Femur (tissue), 1 donor: ENCODE measurements around the gene SORCS2.
A peak's percentile ranks its signal among the peaks of the same experiment; 100 is the strongest.

Source experiments
- DNase-seq: peaks from one replicate; pipeline ENCODE4 v3.0.0-alpha.2; 2017

SORCS2 gene

GRCh38 chr4:7160951-7161440 is 31.3 kb upstream of the SORCS2 start:
- DNase-seq: peak; percentile 17

DNA sequence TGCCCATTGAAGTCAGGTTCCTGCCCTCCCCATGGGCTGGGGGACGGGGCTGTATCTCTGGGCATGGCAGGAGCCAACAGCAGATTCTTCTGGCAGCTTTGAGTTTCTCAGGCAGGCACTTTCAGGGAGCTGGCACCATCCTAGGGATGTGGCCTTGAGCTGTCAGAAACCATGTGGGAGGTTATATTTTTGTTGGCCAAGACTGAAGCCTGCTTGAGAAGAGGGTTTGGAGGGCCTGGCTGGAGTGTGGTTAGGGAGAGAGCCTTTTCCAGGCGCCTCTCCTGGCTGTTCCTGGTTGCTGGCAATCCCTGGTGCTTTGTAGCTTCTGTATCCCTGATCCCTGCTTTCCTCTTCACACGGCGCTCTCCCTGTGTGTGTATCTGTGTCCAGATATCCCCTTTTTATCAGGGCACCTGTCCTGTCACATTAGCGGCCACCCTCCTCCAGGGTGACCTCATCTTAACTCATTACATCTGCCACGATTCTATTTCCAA is 30.6 kb upstream of the SORCS2 start:
- peak; percentile 68 for DNase-seq

DNA sequence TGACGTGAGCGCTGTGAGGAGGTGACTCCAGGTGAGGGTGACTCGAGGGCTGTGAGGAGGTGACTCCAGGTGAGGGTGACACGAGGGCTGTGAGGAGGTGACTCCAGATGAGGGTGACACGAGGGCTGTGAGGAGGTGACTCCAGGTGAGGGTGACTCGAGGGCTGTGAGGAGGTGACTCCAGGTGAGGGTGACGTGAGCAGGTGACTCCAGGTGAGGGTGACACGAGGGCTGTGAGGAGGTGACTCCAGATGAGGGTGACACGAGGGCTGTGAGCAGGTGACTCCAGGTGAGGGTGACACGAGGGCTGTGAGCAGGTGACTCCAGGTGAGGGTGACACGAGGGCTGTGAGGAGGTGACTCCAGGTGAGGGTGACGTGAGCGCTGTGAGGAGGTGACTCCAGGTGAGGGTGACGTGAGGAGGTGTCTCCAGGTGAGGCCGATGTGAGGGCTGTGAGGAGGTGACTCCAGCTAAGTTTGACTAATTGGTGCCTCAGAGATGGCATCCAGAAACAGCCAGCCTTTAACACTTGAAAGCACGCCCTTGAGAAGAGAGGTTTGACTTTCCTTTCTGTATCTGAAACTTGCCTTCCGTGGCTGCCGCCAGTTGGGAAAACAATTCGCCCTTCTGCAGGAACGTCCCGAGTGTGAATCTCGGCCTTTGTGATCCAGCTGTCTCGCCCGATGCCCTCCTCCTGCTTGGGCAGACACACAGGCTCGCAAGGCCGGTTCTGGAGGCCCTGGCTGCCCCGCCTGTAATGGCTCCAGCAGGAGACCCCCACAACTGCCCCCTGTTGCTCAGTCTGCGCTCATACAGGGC is 27.1 kb upstream of the SORCS2 start:
- peak; percentile 17 for DNase-seq

DNA sequence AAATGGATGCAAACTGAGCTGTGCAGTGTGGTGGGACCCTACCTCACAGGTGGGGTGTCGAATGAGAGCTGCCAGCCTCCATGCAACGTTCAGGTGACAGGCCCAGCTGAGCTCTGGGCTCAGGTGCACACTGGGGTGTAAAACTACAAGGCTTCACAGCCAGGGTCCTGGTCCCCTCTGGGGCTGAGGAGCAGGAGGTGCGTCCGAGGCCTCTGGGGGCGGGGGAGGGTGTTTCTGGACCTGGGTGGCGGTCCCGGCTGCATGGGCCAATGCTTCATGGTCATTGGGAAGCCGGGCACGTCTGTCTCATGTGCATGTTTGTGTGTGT is 26.5 kb upstream of the SORCS2 start:
- DNase-seq: no peak

DNA sequence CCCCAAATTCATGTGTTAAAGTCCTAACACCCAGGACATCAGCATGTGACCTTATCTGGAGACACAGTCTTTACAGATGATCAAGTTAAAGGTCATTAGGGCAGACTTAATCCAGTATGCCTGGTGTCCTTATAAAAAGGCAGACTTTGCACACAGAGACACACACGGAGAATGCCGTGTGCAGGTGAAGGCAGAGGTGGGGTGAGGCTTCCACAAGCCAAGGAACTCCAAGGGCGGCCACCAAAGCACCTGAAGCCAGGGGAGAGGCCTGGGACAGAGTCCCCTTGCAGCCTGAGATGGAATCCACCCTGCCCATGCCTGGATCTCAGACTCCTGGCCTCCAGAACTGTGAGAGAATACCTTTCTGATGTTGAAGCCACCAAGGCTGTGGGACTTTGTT is 26.1 kb upstream of the SORCS2 start:
- no peak for DNase-seq

DNA sequence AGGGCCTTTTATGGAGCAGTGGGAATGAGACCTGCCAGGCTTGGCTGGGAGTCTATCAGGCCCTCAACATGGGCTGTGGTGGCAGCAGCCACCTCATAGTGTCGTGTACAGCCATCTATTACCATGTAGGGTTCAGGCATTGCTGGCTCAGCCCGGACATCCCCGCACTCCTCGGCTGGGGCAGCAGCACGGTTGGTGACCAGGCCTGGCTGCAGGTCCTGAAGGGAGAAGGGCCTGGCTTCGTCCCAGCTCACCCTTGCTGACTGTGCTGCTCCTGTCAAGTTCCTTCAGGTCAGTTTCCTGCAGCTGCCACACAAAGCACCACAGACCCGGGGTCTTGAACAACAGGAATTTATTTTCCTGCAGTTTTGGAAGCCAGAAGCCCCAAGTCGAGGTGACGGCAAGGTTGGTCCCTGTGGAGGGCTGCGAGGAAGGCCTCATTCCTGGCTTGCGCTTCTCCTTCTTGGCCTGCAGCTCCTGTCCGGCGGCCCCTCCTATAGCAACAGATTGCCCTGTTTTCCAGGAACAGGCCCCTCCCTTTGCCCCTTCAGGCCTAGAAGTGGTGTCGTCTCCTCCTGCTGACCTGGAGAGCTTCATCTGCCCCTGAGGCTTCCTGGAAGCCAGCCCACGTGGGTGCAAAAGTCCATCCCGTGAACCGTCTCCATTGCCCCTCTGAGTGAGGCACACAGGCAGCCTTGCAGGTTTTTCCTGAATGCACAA is 25.2 kb upstream of the SORCS2 start:
- peak; percentile 19 for DNase-seq

GRCh38 chr4:7167706-7168105 is 24.6 kb upstream of the SORCS2 start:
- DNase-seq: peak; percentile 11

DNA sequence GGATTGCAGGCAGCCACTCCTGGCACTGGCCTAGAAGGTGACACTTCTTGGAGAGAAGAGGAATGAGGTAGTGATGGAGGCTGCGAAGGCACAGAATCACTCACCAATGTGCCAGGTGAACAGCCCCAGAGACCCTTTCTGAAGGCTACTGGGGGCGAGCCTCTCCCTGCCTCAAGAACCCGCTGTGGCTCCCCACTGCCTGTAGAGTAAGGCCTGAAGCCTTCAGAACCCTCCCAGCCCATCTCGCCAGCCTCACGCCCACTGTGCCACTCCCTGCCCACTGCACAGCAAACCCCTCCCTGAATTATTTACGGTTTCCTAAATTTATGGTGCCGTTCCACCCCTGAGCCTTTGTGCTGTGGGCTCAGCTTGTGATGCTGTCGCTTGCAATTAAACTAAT is 24.2 kb upstream of the SORCS2 start:
- DNase-seq: no peak

- no peak for DNase-seq
Measured at GRCh38 chr4:7169134-7169533, 23.2 kb upstream of the SORCS2 start.

DNA sequence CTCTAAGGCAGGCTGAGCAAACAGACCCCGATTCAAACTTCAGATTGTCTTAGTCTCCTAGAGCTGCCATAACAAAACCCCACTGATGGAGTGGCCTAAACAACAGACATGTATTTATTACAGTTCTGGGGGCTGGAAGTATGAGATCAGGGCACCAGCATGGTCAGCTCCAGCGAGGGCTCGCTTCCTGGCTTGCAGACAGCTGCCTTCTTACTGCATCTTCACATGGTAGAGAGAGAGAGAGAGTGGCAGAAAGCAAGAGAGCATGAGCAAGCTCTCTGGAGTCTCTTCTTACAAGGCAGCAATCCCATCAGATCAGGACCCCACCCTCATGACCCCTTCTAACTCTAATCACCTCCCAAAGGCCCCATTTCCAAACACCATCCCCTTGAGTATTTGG is 22.3 kb upstream of the SORCS2 start:
- DNase-seq: no peak

DNA sequence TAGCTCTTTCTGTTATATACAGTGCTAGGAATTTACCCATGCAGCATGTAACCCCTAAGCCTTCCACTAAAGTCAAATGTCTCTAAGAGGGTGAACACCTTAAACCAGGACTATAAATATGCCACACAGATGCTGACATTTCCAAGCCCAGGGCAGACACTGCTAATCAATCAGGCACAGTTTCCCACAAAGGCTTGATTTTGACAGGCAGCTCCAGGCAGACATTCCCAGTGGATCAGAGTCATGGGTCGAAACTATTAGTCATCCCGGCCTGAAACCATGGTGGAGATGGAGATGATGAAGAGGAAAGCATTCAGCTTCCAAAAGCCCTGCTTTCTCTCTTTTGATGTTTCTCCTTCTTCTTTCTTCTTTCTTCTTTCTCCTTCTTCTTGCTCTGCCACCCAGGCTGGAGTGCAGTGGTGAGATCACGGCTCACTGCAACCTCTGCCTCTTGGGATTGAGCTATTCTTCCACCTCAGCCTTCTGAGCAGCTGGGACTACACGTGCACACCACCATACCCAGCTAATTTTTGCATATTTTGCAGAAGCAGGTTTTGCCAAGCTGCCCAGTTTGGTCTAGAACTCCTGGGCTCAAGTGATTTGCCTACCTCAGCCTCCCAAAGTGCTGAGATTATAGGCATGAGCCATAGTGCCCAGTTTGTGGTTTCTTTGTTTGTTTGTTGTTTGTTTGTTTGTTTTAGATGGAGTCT is 21.0 kb upstream of the SORCS2 start:
- DNase-seq: no peak

GRCh38 chr4:7172508-7172907 is 19.8 kb upstream of the SORCS2 start:
- DNase-seq: no peak

- DNase-seq: no peak
Measured at GRCh38 chr4:7172946-7173345, 19.4 kb upstream of the SORCS2 start.

- no peak for DNase-seq
Measured at GRCh38 chr4:7173841-7174449, 18.4 kb upstream of the SORCS2 start.

GRCh38 chr4:7179158-7179557 is 13.2 kb upstream of the SORCS2 start:
- no peak for DNase-seq

GRCh38 chr4:7180938-7181337 is 11.4 kb upstream of the SORCS2 start:
- no peak for DNase-seq

GRCh38 chr4:7182616-7183015 is 9.7 kb upstream of the SORCS2 start:
- no peak for DNase-seq

GRCh38 chr4:7183161-7183560 is 9.2 kb upstream of the SORCS2 start:
- DNase-seq: no peak

GRCh38 chr4:7183780-7184460 is 8.4 kb upstream of the SORCS2 start:
- no peak for DNase-seq

DNA sequence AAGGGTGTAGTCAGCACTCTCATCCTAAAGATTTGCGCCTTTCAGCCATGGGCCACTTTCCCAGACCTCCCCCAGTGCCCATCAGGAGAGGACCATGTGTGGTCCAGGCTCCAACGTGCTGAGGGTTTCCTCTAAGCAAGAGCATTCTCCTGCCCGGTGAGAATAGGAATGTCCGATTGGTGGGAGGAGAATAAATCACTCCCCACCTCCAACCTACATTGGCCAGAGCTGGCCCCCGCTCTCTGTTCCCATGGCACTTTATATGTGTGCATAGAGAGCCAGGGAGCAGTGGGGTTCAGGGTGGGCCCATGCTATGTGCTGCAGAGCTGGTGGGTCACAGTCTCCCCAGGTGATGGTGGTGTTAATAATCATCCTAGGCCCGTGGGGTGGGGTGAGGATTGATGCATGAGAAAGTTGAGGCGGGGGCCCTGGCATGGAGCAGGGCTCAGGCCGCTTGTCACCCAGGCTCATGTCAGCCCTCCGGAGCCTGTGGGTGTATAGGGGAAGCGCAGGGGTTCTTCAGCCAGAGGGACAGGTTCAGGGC is 6.8 kb upstream of the SORCS2 start:
- DNase-seq: no peak

DNA sequence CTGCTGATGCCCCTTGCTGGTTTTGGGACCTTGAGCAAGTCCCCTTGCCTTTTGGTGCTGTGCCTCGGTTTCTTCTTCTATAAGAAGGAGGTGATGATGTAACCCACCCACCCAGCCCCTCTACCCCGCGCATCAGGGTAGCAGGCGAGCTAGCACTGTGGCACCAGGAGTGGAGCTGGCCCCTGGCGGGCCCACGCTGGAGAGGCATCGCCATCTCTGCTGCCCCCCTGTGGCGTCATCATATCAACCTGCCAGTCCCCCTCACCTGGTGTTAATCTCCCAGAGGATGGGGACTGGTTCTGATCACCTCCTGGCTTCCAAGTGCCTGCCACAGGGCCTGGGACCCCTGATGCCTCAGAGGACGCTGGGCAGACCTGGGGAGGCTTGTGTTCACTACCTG is 6.3 kb upstream of the SORCS2 start:
- no peak for DNase-seq

DNA sequence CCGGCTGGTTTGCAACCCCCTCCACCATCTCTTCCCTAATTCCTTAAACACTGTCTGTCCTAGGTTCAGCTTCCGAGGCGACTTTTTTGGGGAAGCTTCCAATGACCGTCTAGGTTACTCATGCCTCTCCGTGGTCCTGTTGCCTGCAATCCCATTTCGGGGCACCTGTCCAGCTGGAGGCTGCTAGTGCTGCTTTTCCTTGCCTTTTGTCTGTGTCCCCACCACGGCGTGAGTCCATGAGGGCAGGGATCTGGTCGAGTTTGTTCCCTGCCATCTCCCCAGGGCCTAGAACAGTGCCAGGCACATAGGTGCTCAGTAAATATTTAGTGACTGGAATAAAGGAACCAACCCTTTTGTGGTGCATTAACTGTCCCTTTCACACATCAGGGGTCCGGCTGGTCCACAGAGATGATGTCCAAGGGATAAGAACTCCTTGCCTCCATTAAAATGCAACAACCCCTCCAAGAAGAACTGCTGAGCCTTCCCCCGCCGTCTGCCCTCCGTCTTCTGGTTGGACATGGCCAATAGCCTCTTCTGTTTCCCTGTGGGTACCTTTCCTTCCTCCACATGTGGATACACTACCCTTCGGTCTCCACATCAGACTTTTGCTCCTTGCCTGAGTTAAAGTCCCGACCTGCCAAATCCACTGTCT is 5.7 kb upstream of the SORCS2 start:
- DNase-seq: no peak
